Fibroblast of skin of left quadriceps (primary cell): ENCODE results near the gene CCDC187.

Experiments
- DNase-seq, 2 experiments: peaks; one replicate each; pipeline ENCODE4 v3.0.0-alpha.2; 2013; ENCODE audit warnings: low read depth in 2 of 2

The CCDC187 gene

GRCh38 chr9:136297016-136297691 lies 6.7 kb downstream of the CCDC187 start:
- DNase-seq: no peak

GRCh38 chr9:136296434-136297015 lies 7.4 kb downstream of the CCDC187 start:
- DNase-seq: no peak

- DNase-seq: no peak
Observed at GRCh38 chr9:136295542-136296433, 8.1 kb downstream of the CCDC187 start.

- DNase-seq: no peak
Observed at GRCh38 chr9:136295055-136295454, 8.8 kb downstream of the CCDC187 start.

GRCh38 chr9:136294437-136294836 lies 9.5 kb downstream of the CCDC187 start:
- no peak for DNase-seq

- no peak for DNase-seq
Observed at GRCh38 chr9:136293476-136294077, 10.3 kb downstream of the CCDC187 start.

GRCh38 chr9:136292591-136293448 lies 11.1 kb downstream of the CCDC187 start:
- DNase-seq: no peak

- no peak for DNase-seq
Observed at GRCh38 chr9:136292026-136292538, 11.8 kb downstream of the CCDC187 start.

GRCh38 chr9:136291306-136292025 lies 12.4 kb downstream of the CCDC187 start:
- DNase-seq: no peak

- no peak for DNase-seq
Observed at GRCh38 chr9:136290508-136291000, 13.3 kb downstream of the CCDC187 start.

GRCh38 chr9:136289651-136290507 lies 14.0 kb downstream of the CCDC187 start:
- no peak for DNase-seq

GRCh38 chr9:136287960-136288753 lies 15.7 kb downstream of the CCDC187 start:
- DNase-seq: no peak

- DNase-seq: no peak
Observed at GRCh38 chr9:136286987-136287379, 16.9 kb downstream of the CCDC187 start.

- DNase-seq: no peak
Observed at GRCh38 chr9:136286359-136286986, 17.4 kb downstream of the CCDC187 start.

GRCh38 chr9:136285501-136286358 lies 18.2 kb downstream of the CCDC187 start:
- no peak for DNase-seq

GRCh38 chr9:136284951-136285350 lies 18.9 kb downstream of the CCDC187 start:
- DNase-seq: no peak

GRCh38 chr9:136284311-136284710 lies 19.6 kb downstream of the CCDC187 start:
- DNase-seq: no peak
